Measurements from ENCODE around the gene RAD9A. TPM values are rescaled to one million over a fixed set of nuclear protein-coding genes. Genes with fewer than 3 reads are reported as not detected.

Gene RAD9A
- total and polyA plus RNA-seq, 2 experiments from 2014 or later, result 13.9 to 17.0 TPM

GRCh38 chr11:67420147-67420645 is 28.4 kb downstream of the RAD9A start:
- Mint-ChIP-seq H3K4me3 (peak overlapping the region; percentile 69), H3K9me3 (no peaks in the 10 kb centered on the region; the same call in 2 of the 3 replicates), H3K4me1 (peaks cover 19% of the 10 kb centered on the region), H3K27ac (no peak overlapping the region), H3K27me3 (ENCODE audit: insufficient read depth, low read depth, poor library complexity) (peaks cover 21% of the 10 kb centered on the region), H3K36me3 (ENCODE audit: low read depth) (no peaks in the 10 kb centered on the region)
- no peaks in the 10 kb centered on the region for H4K20me1 ChIP-seq (replicated peaks; ENCODE audit: insufficient read depth)
- no peaks in the 10 kb centered on the region for H3K79me2 ChIP-seq (replicated peaks; ENCODE audit: insufficient read depth)
- no peak for TF ChIP-seq ZNF114 (CRISPR knock-in tag; IDR thresholded peaks at IDR 0.05)
- no peak for TF ChIP-seq STAT1 (IDR thresholded peaks at IDR 0.05; ENCODE audit: unreplicated experiment)
- TF ChIP-seq JUNB (IDR thresholded peaks at IDR 0.05; ENCODE audit: unreplicated experiment), result no peak
- no peak for TF ChIP-seq NANOG (IDR thresholded peaks at IDR 0.05; ENCODE audit: borderline replicate concordance)
- no peak for TF ChIP-seq EZH2phosphoT487 (IDR thresholded peaks at IDR 0.05; ENCODE audit: unreplicated experiment)
- TF ChIP-seq CREB1 (CRISPR knock-in tag; IDR thresholded peaks at IDR 0.05; ENCODE audit: low read depth), result no peak
- TF ChIP-seq REST (IDR thresholded peaks at IDR 0.05; ENCODE audit: unreplicated experiment), result no peak
- H2AFZ ChIP-seq, result no peak overlapping the region
- no peaks in the 10 kb centered on the region for H3K9me2 ChIP-seq (ENCODE audit: insufficient read depth)
- H3K4me1 ChIP-seq (ENCODE audit: insufficient read depth), result peaks cover 15% of the 10 kb centered on the region; the same call in 1 of the 2 replicates
- no peak for DNase-seq (ENCODE audit: low spot score)
- H3K4me2 ChIP-seq, result peak overlapping the region; percentile 83
- 0 out of 2 replicates have a peak, but pooled peaks cover 5% of the 10 kb centered on the region for H3K27me3 ChIP-seq (ENCODE audit: insufficient read depth)
- ATAC-seq, result no peak
- H3K4me3 ChIP-seq, result peak overlapping the region; percentile 67
- H3K27ac ChIP-seq (ENCODE audit: low read depth), result no peak overlapping the region
- no peaks in the 10 kb centered on the region for H3F3A ChIP-seq (replicated peaks; ENCODE audit: low read depth)
- H3K36me3 ChIP-seq (ENCODE audit: insufficient read depth), result no peaks in the 10 kb centered on the region

GRCh38 chr11:67420646-67421429 is 29.1 kb downstream of the RAD9A start:
- H3K27ac Mint-ChIP-seq, result no peak overlapping the region
- no peak overlapping the region for H3K27ac ChIP-seq (ENCODE audit: low read depth)
- ATAC-seq, result peak; percentile 83
- TF ChIP-seq ZNF114 (CRISPR knock-in tag; IDR thresholded peaks at IDR 0.05) (no peak), ZNF462 (CRISPR knock-in tag; IDR thresholded peaks at IDR 0.05) (no peak), POLR2AphosphoS5 (IDR thresholded peaks at IDR 0.05; ENCODE audit: low read depth) (peak; percentile 88), JUNB (IDR thresholded peaks at IDR 0.05; ENCODE audit: unreplicated experiment) (no peak), STAT1 (IDR thresholded peaks at IDR 0.05; ENCODE audit: unreplicated experiment) (no peak), CREB1 (CRISPR knock-in tag; IDR thresholded peaks at IDR 0.05; ENCODE audit: low read depth) (peak; percentile 51; the same call in 1 of the 2 replicates)

More at GRCh38 chr11:67420646-67421429, 29.1 kb downstream of the RAD9A start:
- H3K79me2 ChIP-seq (replicated peaks; ENCODE audit: insufficient read depth), result no peaks in the 10 kb centered on the region
- Mint-ChIP-seq H3K4me3 (peak overlapping the region; percentile 69), H3K4me1 (peaks cover 19% of the 10 kb centered on the region), H3K9me3 (no peaks in the 10 kb centered on the region; the same call in 2 of the 3 replicates), H3K27me3 (ENCODE audit: insufficient read depth, low read depth, poor library complexity) (peaks cover 25% of the 10 kb centered on the region), H3K36me3 (ENCODE audit: low read depth) (no peaks in the 10 kb centered on the region)
- H4K20me1 ChIP-seq (replicated peaks; ENCODE audit: insufficient read depth), result no peaks in the 10 kb centered on the region
- DNase-seq (ENCODE audit: low spot score), result peak; percentile 96
- peak overlapping the region; percentile 88; the same call in 1 of the 2 replicates for H2AFZ ChIP-seq
- H3K36me3 ChIP-seq (ENCODE audit: insufficient read depth), result no peaks in the 10 kb centered on the region
- no peaks in the 10 kb centered on the region for H3K9me2 ChIP-seq (ENCODE audit: insufficient read depth)
- peaks cover 15% of the 10 kb centered on the region; the same call in 1 of the 2 replicates for H3K4me1 ChIP-seq (ENCODE audit: insufficient read depth)
- peak overlapping the region; percentile 67 for H3K4me3 ChIP-seq
- H3K4me2 ChIP-seq, result peak overlapping the region; percentile 83
- H3K27me3 ChIP-seq (ENCODE audit: insufficient read depth), result 0 out of 2 replicates have a peak, but pooled peaks cover 5% of the 10 kb centered on the region
- no peaks in the 10 kb centered on the region for H3F3A ChIP-seq (replicated peaks; ENCODE audit: low read depth)

Data from GM23338 (cell line).